ENCODE results near the gene POTEI.
"Not testable (repeated sequence)": the region's sequence is repeated elsewhere in the genome, so short reads cannot be mapped to it uniquely, and the experiment has no call there.

Gene POTEI

DNA sequence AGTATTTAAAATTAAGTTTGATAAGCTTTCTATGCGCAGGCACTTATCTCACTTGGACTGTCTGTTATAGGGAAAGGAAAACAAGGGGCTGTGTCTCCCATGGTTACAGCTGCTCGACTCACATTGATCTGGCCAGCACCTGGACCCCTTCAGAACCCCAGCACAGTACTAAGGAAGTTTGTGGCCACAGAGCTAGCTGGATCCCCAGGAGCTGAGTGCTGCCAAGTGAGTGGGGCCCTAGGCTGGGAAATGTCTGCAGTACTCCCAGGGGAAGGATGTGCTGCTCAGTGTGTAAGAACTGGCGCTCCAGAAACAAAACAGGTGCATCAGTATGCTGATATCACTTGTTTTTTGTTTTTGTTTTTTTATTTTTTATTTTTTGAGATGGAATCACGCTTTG lies 21.1 kb upstream of the POTEI start:
- H3K9ac ChIP-seq (ENCODE audit: low read length); H3K4me3 ChIP-seq (ENCODE audit: low read depth, low read length); H3K4me1 ChIP-seq (ENCODE audit: control insufficient read depth, insufficient read depth, low read length); H3K36me3 ChIP-seq (ENCODE audit: control insufficient read depth, insufficient read depth, low read length); H3K27ac ChIP-seq (ENCODE audit: low read depth, low read length); H3K9me3 ChIP-seq (ENCODE audit: control insufficient read depth, insufficient read depth, low read depth, low read length); H3K27me3 ChIP-seq (ENCODE audit: control insufficient read depth, insufficient read depth, low read length): not testable (repeated sequence)

- not testable (repeated sequence) for H3K27ac ChIP-seq (ENCODE audit: low read depth, low read length); H3K9ac ChIP-seq (ENCODE audit: low read length); H3K4me3 ChIP-seq (ENCODE audit: low read depth, low read length); H3K4me1 ChIP-seq (ENCODE audit: control insufficient read depth, insufficient read depth, low read length); H3K27me3 ChIP-seq (ENCODE audit: control insufficient read depth, insufficient read depth, low read length); H3K9me3 ChIP-seq (ENCODE audit: control insufficient read depth, insufficient read depth, low read depth, low read length); H3K36me3 ChIP-seq (ENCODE audit: control insufficient read depth, insufficient read depth, low read length)
Observed at GRCh38 chr2:130529545-130529944, 20.4 kb upstream of the POTEI start.

GRCh38 chr2:130527365-130527967 lies 18.3 kb upstream of the POTEI start:
- not testable (repeated sequence) for H3K9me3 ChIP-seq (ENCODE audit: control insufficient read depth, insufficient read depth, low read depth, low read length); H3K4me3 ChIP-seq (ENCODE audit: low read depth, low read length); H3K27ac ChIP-seq (ENCODE audit: low read depth, low read length); H3K36me3 ChIP-seq (ENCODE audit: control insufficient read depth, insufficient read depth, low read length); H3K4me1 ChIP-seq (ENCODE audit: control insufficient read depth, insufficient read depth, low read length); H3K9ac ChIP-seq (ENCODE audit: low read length); H3K27me3 ChIP-seq (ENCODE audit: control insufficient read depth, insufficient read depth, low read length)

DNA sequence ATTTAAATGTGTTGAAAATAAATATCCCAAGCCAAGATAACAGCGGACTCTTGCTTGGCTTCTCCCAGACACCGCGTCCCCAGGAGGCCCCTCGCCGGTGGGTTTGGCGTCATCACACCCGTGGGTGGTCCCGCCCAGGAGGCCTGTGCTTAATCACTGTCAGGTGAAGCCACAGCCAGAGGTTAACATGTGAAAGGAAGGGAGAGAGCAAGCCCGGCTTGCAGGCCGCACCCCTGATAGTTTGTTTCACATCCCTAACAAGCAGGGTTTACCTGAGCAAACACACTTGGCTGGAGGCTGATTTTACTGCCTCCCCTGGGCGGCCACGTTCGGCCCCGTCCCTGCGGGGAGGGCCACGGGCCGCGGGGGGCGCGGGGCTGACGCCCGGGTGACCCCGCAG lies 13.3 kb upstream of the POTEI start:
- H3K27ac ChIP-seq (ENCODE audit: low read depth, low read length); H3K4me1 ChIP-seq (ENCODE audit: control insufficient read depth, insufficient read depth, low read length); H3K9me3 ChIP-seq (ENCODE audit: control insufficient read depth, insufficient read depth, low read depth, low read length); H3K36me3 ChIP-seq (ENCODE audit: control insufficient read depth, insufficient read depth, low read length); H3K9ac ChIP-seq (ENCODE audit: low read length); H3K27me3 ChIP-seq (ENCODE audit: control insufficient read depth, insufficient read depth, low read length); H3K4me3 ChIP-seq (ENCODE audit: low read depth, low read length): not testable (repeated sequence)

- not testable (repeated sequence) for H3K27ac ChIP-seq (ENCODE audit: low read depth, low read length); H3K27me3 ChIP-seq (ENCODE audit: control insufficient read depth, insufficient read depth, low read length); H3K9me3 ChIP-seq (ENCODE audit: control insufficient read depth, insufficient read depth, low read depth, low read length); H3K4me3 ChIP-seq (ENCODE audit: low read depth, low read length); H3K9ac ChIP-seq (ENCODE audit: low read length); H3K36me3 ChIP-seq (ENCODE audit: control insufficient read depth, insufficient read depth, low read length); H3K4me1 ChIP-seq (ENCODE audit: control insufficient read depth, insufficient read depth, low read length)
Observed at GRCh38 chr2:130520992-130521391, 11.9 kb upstream of the POTEI start, which contains the start of gene CFC1B. CFC1B (plus strand) TSS chr2:130521222; CDS start chr2:130521485, 263 bp downstream.

GRCh38 chr2:130518516-130519106 lies 9.5 kb upstream of the POTEI start:
- not testable (repeated sequence) for H3K9me3 ChIP-seq (ENCODE audit: control insufficient read depth, insufficient read depth, low read depth, low read length); H3K9ac ChIP-seq (ENCODE audit: low read length); H3K27ac ChIP-seq (ENCODE audit: low read depth, low read length); H3K4me3 ChIP-seq (ENCODE audit: low read depth, low read length); H3K36me3 ChIP-seq (ENCODE audit: control insufficient read depth, insufficient read depth, low read length); H3K27me3 ChIP-seq (ENCODE audit: control insufficient read depth, insufficient read depth, low read length); H3K4me1 ChIP-seq (ENCODE audit: control insufficient read depth, insufficient read depth, low read length)

GRCh38 chr2:130511747-130512451 lies 2.8 kb upstream of the POTEI start:
- H3K9me3 ChIP-seq (ENCODE audit: control insufficient read depth, insufficient read depth, low read depth, low read length); H3K36me3 ChIP-seq (ENCODE audit: control insufficient read depth, insufficient read depth, low read length); H3K4me1 ChIP-seq (ENCODE audit: control insufficient read depth, insufficient read depth, low read length); H3K27me3 ChIP-seq (ENCODE audit: control insufficient read depth, insufficient read depth, low read length); H3K4me3 ChIP-seq (ENCODE audit: low read depth, low read length); H3K27ac ChIP-seq (ENCODE audit: low read depth, low read length); H3K9ac ChIP-seq (ENCODE audit: low read length): not testable (repeated sequence)

- not testable (repeated sequence) for H3K4me1 ChIP-seq (ENCODE audit: control insufficient read depth, insufficient read depth, low read length); H3K36me3 ChIP-seq (ENCODE audit: control insufficient read depth, insufficient read depth, low read length); H3K9ac ChIP-seq (ENCODE audit: low read length); H3K9me3 ChIP-seq (ENCODE audit: control insufficient read depth, insufficient read depth, low read depth, low read length); H3K4me3 ChIP-seq (ENCODE audit: low read depth, low read length); H3K27me3 ChIP-seq (ENCODE audit: control insufficient read depth, insufficient read depth, low read length); H3K27ac ChIP-seq (ENCODE audit: low read depth, low read length)
Observed at GRCh38 chr2:130510807-130511746, 1.9 kb upstream of the POTEI start.

DNA sequence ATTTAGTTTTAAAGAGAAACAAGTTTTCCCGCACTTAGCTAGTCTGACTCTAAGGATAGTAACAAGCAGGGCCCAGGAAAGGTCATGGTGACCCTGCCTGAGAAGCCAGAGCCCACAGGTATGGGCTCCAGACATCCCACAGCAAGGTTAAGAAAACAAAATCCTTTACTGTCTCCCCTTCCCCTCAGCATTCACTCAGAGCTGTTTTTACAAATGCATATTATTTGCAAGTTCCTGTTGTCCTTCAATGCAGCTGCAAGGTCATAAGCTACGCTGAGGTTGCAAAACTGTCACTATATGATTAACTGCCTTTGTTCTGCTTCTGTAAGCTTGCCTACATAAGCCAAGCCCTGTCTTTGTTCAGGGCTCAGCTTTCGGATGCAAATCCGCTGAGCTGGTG lies 18.1 kb downstream of the POTEI start:
- H3K4me1 ChIP-seq (ENCODE audit: control insufficient read depth, insufficient read depth, low read length); H3K27me3 ChIP-seq (ENCODE audit: control insufficient read depth, insufficient read depth, low read length); H3K4me3 ChIP-seq (ENCODE audit: low read depth, low read length); H3K36me3 ChIP-seq (ENCODE audit: control insufficient read depth, insufficient read depth, low read length); H3K9me3 ChIP-seq (ENCODE audit: control insufficient read depth, insufficient read depth, low read depth, low read length); H3K9ac ChIP-seq (ENCODE audit: low read length); H3K27ac ChIP-seq (ENCODE audit: low read depth, low read length): not testable (repeated sequence)

- not testable (repeated sequence) for H3K9ac ChIP-seq (ENCODE audit: low read length); H3K4me1 ChIP-seq (ENCODE audit: control insufficient read depth, insufficient read depth, low read length); H3K27ac ChIP-seq (ENCODE audit: low read depth, low read length); H3K4me3 ChIP-seq (ENCODE audit: low read depth, low read length); H3K27me3 ChIP-seq (ENCODE audit: control insufficient read depth, insufficient read depth, low read length); H3K36me3 ChIP-seq (ENCODE audit: control insufficient read depth, insufficient read depth, low read length); H3K9me3 ChIP-seq (ENCODE audit: control insufficient read depth, insufficient read depth, low read depth, low read length)
Observed at GRCh38 chr2:130455413-130455812, 53.7 kb downstream of the POTEI start.

- not testable (repeated sequence) for H3K27me3 ChIP-seq (ENCODE audit: control insufficient read depth, insufficient read depth, low read length)
Observed at GRCh38 chr2:130454712-130455083, 54.4 kb downstream of the POTEI start.

More at GRCh38 chr2:130454712-130455083, 54.4 kb downstream of the POTEI start:
- H3K9ac ChIP-seq (ENCODE audit: low read length); H3K9me3 ChIP-seq (ENCODE audit: control insufficient read depth, insufficient read depth, low read depth, low read length); H3K4me1 ChIP-seq (ENCODE audit: control insufficient read depth, insufficient read depth, low read length); H3K4me3 ChIP-seq (ENCODE audit: low read depth, low read length); H3K36me3 ChIP-seq (ENCODE audit: control insufficient read depth, insufficient read depth, low read length); H3K27ac ChIP-seq (ENCODE audit: low read depth, low read length): not testable (repeated sequence)

Measured in HUES6 (cell line).